NT2/D1 (cell line): Measurements from ENCODE around the gene CTAGE8.
"Not testable (repeated sequence)": the region's sequence is repeated elsewhere in the genome, so short reads cannot be mapped to it uniquely, and the experiment has no call there.

Experiments
- YY1 ChIP-seq: IDR thresholded peaks from 2 replicates; pipeline ENCODE4 v1.6.1; 2011; ENCODE audit not compliant: insufficient read length, insufficient read depth
- ZNF274 ChIP-seq: IDR thresholded peaks from 2 replicates; pipeline ENCODE4 v1.6.1; 2011; ENCODE audit warnings: mild to moderate bottlenecking, low read depth, low read length

DNA sequence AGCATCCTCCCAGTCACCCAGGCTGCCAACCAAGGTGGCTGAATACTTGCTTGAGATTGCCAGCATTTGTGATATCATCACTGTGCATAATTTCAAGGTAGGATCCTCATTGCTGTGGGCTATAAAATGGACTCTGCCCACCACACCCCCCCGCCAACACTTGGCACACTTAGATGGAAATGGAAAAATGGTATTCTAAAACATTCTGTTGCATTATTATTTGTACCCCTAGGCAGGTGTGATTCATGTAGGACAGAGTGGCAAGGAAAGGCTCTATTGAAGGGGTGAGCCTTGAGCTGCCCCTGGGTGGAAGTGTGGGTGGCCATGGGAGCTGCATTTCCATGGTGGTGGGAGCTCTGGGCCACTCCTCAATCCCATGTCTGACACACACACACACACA, 50.5 kb downstream of the CTAGE8 start:
- TF ChIP-seq YY1, ZNF274: not testable (repeated sequence)
